HEK293 (cell line): Measurements from ENCODE around the gene ZNF45.
"Not testable (repeated sequence)": the region's sequence is repeated elsewhere in the genome, so short reads cannot be mapped to it uniquely, and the experiment has no call there.

ENCODE experiments used
- CTCF ChIA-PET: fragments of 350-600 bp; formaldehyde crosslinking; extraction: SDS; loops from one replicate; lab custom pipeline; 2021; ENCODE audit warnings: antibody characterized with exemption; lab: Yijun Ruan, JAX
- POLR2A ChIA-PET: fragments of 300-600 bp; formaldehyde crosslinking; extraction: SDS; loops from one replicate; lab custom pipeline; 2020; ENCODE audit warnings: antibody characterized with exemption, inconsistent platforms; lab: Yijun Ruan, JAX
- H3K27ac ChIP-seq: fragments of 200-500 bp; sonication (Bioruptor generic); 2 replicates; pipeline ENCODE4 v1.5.1; 2014; ENCODE audit warnings: low read depth, low read length, control low read depth, inconsistent platforms; ENCODE audit errors: extremely low read depth
- H3K36me3 ChIP-seq, 2 experiments: fragments of 200-500 bp in 1 of 2; sonication (Bioruptor generic) in 1 of 2; 1 replicate in 1 of 2; 2 replicates in 1 of 2; pipeline ENCODE4 v1.5.1; 2014 to 2017; ENCODE audit warnings: inconsistent platforms in 2 of 2, low read length in 2 of 2; ENCODE audit not compliant: control insufficient read depth in 2 of 2, insufficient read depth in 1 of 2
- H3K4me1 ChIP-seq: fragments of 200-500 bp; sonication (Bioruptor generic); 2 replicates; pipeline ENCODE4 v1.5.1; 2014; ENCODE audit warnings: mild to moderate bottlenecking, low read length, inconsistent platforms; ENCODE audit not compliant: control insufficient read depth, insufficient read depth
- H3K4me3 ChIP-seq: 2 replicates; pipeline ENCODE4 v1.5.1; 2011; ENCODE audit warnings: low read depth, mild to moderate bottlenecking, control low read depth, low read length, moderate library complexity
- H3K9me3 ChIP-seq: fragments of 200-500 bp; sonication (Bioruptor generic); 2 replicates; pipeline ENCODE4 v1.5.1; 2014; ENCODE audit warnings: low read depth, low read length, inconsistent platforms; ENCODE audit not compliant: control insufficient read depth, insufficient read depth
- RBAK ChIP-seq: fragments of 450-650 bp; formaldehyde crosslinking; IDR thresholded peaks from 2 replicates; pipeline ENCODE4 v1.5.1; 2016; ENCODE audit warnings: missing biosample characterization, missing genetic modification characterization
- SCRT1 ChIP-seq: fragments of 450-650 bp; formaldehyde crosslinking; IDR thresholded peaks from 2 replicates; pipeline ENCODE4 v1.5.1; 2016; ENCODE audit warnings: missing biosample characterization, missing genetic modification characterization, borderline replicate concordance
- SCRT2 ChIP-seq: fragments of 450-650 bp; formaldehyde crosslinking; IDR thresholded peaks from 2 replicates; pipeline ENCODE4 v1.5.1; 2016; ENCODE audit warnings: missing biosample characterization, missing genetic modification characterization
- SETDB1 ChIP-seq: IDR thresholded peaks from one replicate; pipeline ENCODE4 v1.6.1; 2017; ENCODE audit warnings: mild to moderate bottlenecking, low read length, moderate library complexity, mixed read lengths; ENCODE audit not compliant: insufficient read length
- SP3 ChIP-seq: fragments of 450-650 bp; formaldehyde crosslinking; IDR thresholded peaks from 2 replicates; pipeline ENCODE4 v1.5.1; 2016; ENCODE audit warnings: missing biosample characterization, missing genetic modification characterization
- SP7 ChIP-seq: fragments of 450-650 bp; formaldehyde crosslinking; IDR thresholded peaks from 2 replicates; pipeline ENCODE4 v1.5.1; 2016; ENCODE audit warnings: missing biosample characterization, missing genetic modification characterization
- TRIM28 ChIP-seq: IDR thresholded peaks from 2 replicates; pipeline ENCODE4 v1.6.1; 2011; ENCODE audit warnings: low read length, control low read depth, borderline replicate concordance
- ZBTB21 ChIP-seq: fragments of 450-650 bp; formaldehyde crosslinking; IDR thresholded peaks from 2 replicates; pipeline ENCODE4 v1.5.1; 2017; ENCODE audit warnings: missing biosample characterization, missing genetic modification characterization
- ZNF174 ChIP-seq: fragments of 450-650 bp; formaldehyde crosslinking; IDR thresholded peaks from 2 replicates; pipeline ENCODE4 v1.5.0; 2017; ENCODE audit warnings: missing biosample characterization, mild to moderate bottlenecking, missing genetic modification characterization
- ZNF274 ChIP-seq, 2 experiments: fragments of 200-500 bp in 1 of 2; fragments of 450-650 bp in 1 of 2; sonication (Bioruptor generic) in 1 of 2; formaldehyde crosslinking in 1 of 2; IDR thresholded peaks; 2 replicates each; pipeline versions ENCODE4 v1.5.1 to v1.6.1; 2014 to 2016; ENCODE audit warnings: borderline replicate concordance in 1 of 2, inconsistent platforms in 1 of 2, low read length in 1 of 2, missing biosample characterization in 1 of 2, missing genetic modification characterization in 1 of 2
- ZNF350 ChIP-seq: fragments of 450-650 bp; formaldehyde crosslinking; IDR thresholded peaks from 2 replicates; pipeline ENCODE4 v1.5.0; 2017; ENCODE audit warnings: missing biosample characterization, mild to moderate bottlenecking, missing genetic modification characterization
- ZNF416 ChIP-seq: fragments of 450-650 bp; formaldehyde crosslinking; IDR thresholded peaks from 2 replicates; pipeline ENCODE4 v1.5.1; 2016; ENCODE audit warnings: missing biosample characterization, missing genetic modification characterization
- ZSCAN18 ChIP-seq: fragments of 450-650 bp; formaldehyde crosslinking; IDR thresholded peaks from 2 replicates; pipeline ENCODE4 v1.5.1; 2016; ENCODE audit warnings: missing biosample characterization, missing genetic modification characterization
- TF ChIP-seq, protein P1 (sequence below): fragments of 450-650 bp; formaldehyde crosslinking; conservative IDR thresholded peaks from 2 replicates; pipeline ENCODE4 v1.5.1; 2016; ENCODE audit warnings: low read depth, missing biosample characterization, missing genetic modification characterization

Gene ZNF45

GRCh38 chr19:43872547-43873336 lies 62.3 kb downstream of the ZNF45 start:
- TF ChIP-seq RBAK (tag by site-specific recombination) (no peak), SP7 (tag by site-specific recombination) (peak; percentile 64; the same call in 1 of the 2 replicates), SCRT2 (peak; percentile 94), SETDB1 (peak; percentile 97), ZNF350 (peak; percentile 35), ZSCAN18 (tag by site-specific recombination) (no peak), ZNF274 (IDR thresholded peaks at IDR 0.05; ENCODE audit: low read length) (peak; percentile 98), ZNF274 (tag by site-specific recombination; IDR thresholded peaks at IDR 0.05; ENCODE audit: borderline replicate concordance) (peak; percentile 100), SCRT1 (tag by site-specific recombination) (peak; percentile 92), ZNF174 (tag by site-specific recombination) (peak; percentile 74; the same call in 1 of the 2 replicates), ZBTB21 (peak; percentile 34; the same call in 1 of the 2 replicates), SP3 (tag by site-specific recombination) (peak; percentile 33; the same call in 1 of the 2 replicates), ZNF416 (tag by site-specific recombination) (no peak), TRIM28 (peak; percentile 98; the same call in 1 of the 2 replicates)
- TF ChIP-seq, protein P1, sequence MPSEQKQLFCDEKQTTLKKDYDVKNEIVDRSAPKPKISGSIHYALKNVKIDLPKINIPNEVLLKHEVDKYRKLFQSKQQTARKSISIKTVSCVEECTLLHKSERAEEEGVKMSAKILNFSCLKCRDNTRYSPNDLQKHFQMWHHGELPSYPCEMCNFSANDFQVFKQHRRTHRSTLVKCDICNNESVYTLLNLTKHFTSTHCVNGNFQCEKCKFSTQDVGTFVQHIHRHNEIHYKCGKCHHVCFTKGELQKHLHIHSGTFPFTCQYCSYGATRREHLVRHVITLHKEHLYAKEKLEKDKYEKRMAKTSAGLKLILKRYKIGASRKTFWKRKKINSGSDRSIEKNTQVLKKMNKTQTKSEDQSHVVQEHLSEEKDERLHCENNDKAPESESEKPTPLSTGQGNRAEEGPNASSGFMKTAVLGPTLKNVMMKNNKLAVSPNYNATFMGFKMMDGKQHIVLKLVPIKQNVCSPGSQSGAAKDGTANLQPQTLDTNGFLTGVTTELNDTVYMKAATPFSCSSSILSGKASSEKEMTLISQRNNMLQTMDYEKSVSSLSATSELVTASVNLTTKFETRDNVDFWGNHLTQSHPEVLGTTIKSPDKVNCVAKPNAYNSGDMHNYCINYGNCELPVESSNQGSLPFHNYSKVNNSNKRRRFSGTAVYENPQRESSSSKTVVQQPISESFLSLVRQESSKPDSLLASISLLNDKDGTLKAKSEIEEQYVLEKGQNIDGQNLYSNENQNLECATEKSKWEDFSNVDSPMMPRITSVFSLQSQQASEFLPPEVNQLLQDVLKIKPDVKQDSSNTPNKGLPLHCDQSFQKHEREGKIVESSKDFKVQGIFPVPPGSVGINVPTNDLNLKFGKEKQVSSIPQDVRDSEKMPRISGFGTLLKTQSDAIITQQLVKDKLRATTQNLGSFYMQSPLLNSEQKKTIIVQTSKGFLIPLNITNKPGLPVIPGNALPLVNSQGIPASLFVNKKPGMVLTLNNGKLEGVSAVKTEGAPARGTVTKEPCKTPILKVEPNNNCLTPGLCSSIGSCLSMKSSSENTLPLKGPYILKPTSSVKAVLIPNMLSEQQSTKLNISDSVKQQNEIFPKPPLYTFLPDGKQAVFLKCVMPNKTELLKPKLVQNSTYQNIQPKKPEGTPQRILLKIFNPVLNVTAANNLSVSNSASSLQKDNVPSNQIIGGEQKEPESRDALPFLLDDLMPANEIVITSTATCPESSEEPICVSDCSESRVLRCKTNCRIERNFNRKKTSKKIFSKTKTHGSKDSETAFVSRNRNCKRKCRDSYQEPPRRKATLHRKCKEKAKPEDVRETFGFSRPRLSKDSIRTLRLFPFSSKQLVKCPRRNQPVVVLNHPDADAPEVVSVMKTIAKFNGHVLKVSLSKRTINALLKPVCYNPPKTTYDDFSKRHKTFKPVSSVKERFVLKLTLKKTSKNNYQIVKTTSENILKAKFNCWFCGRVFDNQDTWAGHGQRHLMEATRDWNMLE (tag by site-specific recombination) = peak; percentile 12; the same call in 1 of the 2 replicates
- Histone ChIP-seq H3K27ac (no peak overlapping the region), H3K9me3 (peaks cover 77% of the 10 kb centered on the region), H3K36me3 (peaks cover 0 to 16% of the 10 kb centered on the region in 2 experiments; a peak in 2 of 3 replicates), H3K4me1 (no peaks in the 10 kb centered on the region), H3K4me3 (no peak overlapping the region)
- POLR2A ChIA-PET = no interaction called here
- CTCF ChIA-PET = no interaction called here

GRCh38 chr19:43866923-43867322 lies 68.2 kb downstream of the ZNF45 start:
- CTCF ChIA-PET = interaction anchor here (0.9 to 1.1 kb wide), 2 partner anchors 17 to 26 kb away, joined by 4 read pairs; partner anchors contain the start of gene ZNF404
- H3K4me1 ChIP-seq, H3K27ac ChIP-seq, H3K4me3 ChIP-seq, POLR2A ChIA-PET: not testable (repeated sequence)
- Histone ChIP-seq H3K9me3 (peaks cover 57% of the 10 kb centered on the region), H3K36me3 (peaks cover 0 to 10% of the 10 kb centered on the region in 2 experiments; a peak in 2 of 3 replicates)
